ENCODE data around the gene NANS.
"Not testable (repeated sequence)": the region's sequence is repeated elsewhere in the genome, so short reads cannot be mapped to it uniquely, and the experiment has no call there.

The NANS gene

GRCh38 chr9:98107926-98108325 lies 51.4 kb downstream of the NANS start:
- no peak for DNase-seq

GRCh38 chr9:98108531-98109031 lies 52.0 kb downstream of the NANS start:
- no peak for DNase-seq

- DNase-seq, result no peak
Observed at GRCh38 chr9:98109052-98109451, 52.5 kb downstream of the NANS start.

- DNase-seq, result not testable (repeated sequence)
Observed at GRCh38 chr9:98117097-98117496, 60.6 kb downstream of the NANS start.

- peak; percentile 78 for DNase-seq
Observed at GRCh38 chr9:98117984-98118639, 61.6 kb downstream of the NANS start.

- DNase-seq, result peak; percentile 64
Observed at GRCh38 chr9:98118640-98119601, 62.4 kb downstream of the NANS start, which contains the start of gene TRIM14. Gene TRIM14, minus strand, starts transcription at chr9:98119222. Its CDS starts 34 bp downstream, at chr9:98119188.

- DNase-seq, result no peak
Observed at GRCh38 chr9:98120476-98120875, 63.9 kb downstream of the NANS start.

- peak; percentile 18 for DNase-seq
Observed at GRCh38 chr9:98121058-98121457, 64.5 kb downstream of the NANS start.

- DNase-seq, result not testable (repeated sequence)
Observed at GRCh38 chr9:98124091-98124490, 67.6 kb downstream of the NANS start.

GRCh38 chr9:98124637-98125426 lies 68.3 kb downstream of the NANS start:
- no peak for DNase-seq

- no peak for DNase-seq
Observed at GRCh38 chr9:98127226-98127625, 70.7 kb downstream of the NANS start.

GRCh38 chr9:98128316-98128715 lies 71.8 kb downstream of the NANS start:
- no peak for DNase-seq

GRCh38 chr9:98129451-98129881 lies 72.9 kb downstream of the NANS start:
- no peak for DNase-seq

- DNase-seq, result not testable (repeated sequence)
Observed at GRCh38 chr9:98130060-98130459, 73.5 kb downstream of the NANS start.

- no peak for DNase-seq
Observed at GRCh38 chr9:98130576-98131228, 74.2 kb downstream of the NANS start.

GRCh38 chr9:98132158-98132557 lies 75.6 kb downstream of the NANS start:
- DNase-seq, result no peak
